ENCODE results near the gene KLF11.

DNA sequence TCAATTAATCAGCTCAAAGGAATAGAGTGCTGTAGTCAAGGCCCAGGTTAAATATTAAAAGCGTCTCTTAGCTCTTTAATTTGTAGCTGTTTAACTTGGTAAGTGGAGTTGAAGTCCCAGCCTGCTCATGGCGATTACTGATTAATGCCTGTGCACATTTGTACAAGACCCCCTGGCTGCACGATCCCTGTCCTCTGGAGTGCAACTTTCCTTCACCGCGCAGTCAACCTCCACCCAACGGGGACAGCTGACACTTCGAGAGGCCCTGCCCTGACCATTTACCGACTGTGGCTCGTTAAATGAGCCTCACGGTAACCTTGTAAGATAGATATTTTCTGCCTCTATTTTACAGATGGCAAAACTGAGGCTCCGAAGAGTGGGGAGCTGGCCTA is 42.3 kb downstream of the KLF11 start:
- TF ChIP-seq, protein P1, sequence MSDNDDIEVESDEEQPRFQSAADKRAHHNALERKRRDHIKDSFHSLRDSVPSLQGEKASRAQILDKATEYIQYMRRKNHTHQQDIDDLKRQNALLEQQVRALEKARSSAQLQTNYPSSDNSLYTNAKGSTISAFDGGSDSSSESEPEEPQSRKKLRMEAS (IDR thresholded peaks at IDR 0.05), result no peak
- TF ChIP-seq RAD21 (IDR thresholded peaks at IDR 0.05; ENCODE audit: low read depth), result no peak
- TF ChIP-seq CEBPB (IDR thresholded peaks at IDR 0.05), result no peak
- TF ChIP-seq FOXM1 (IDR thresholded peaks at IDR 0.05; ENCODE audit: borderline replicate concordance, low read depth), result no peak
- TF ChIP-seq, protein P2, sequence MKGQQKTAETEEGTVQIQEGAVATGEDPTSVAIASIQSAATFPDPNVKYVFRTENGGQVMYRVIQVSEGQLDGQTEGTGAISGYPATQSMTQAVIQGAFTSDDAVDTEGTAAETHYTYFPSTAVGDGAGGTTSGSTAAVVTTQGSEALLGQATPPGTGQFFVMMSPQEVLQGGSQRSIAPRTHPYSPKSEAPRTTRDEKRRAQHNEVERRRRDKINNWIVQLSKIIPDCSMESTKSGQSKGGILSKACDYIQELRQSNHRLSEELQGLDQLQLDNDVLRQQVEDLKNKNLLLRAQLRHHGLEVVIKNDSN (IDR thresholded peaks at IDR 0.05), result no peak
- TF ChIP-seq ZBTB7A (IDR thresholded peaks at IDR 0.05; ENCODE audit: low read depth), result no peak
- no peak for TF ChIP-seq TAF1 (IDR thresholded peaks at IDR 0.05; ENCODE audit: low read depth)
- no peak for TF ChIP-seq NFIC (IDR thresholded peaks at IDR 0.05)
- TF ChIP-seq, protein P3, sequence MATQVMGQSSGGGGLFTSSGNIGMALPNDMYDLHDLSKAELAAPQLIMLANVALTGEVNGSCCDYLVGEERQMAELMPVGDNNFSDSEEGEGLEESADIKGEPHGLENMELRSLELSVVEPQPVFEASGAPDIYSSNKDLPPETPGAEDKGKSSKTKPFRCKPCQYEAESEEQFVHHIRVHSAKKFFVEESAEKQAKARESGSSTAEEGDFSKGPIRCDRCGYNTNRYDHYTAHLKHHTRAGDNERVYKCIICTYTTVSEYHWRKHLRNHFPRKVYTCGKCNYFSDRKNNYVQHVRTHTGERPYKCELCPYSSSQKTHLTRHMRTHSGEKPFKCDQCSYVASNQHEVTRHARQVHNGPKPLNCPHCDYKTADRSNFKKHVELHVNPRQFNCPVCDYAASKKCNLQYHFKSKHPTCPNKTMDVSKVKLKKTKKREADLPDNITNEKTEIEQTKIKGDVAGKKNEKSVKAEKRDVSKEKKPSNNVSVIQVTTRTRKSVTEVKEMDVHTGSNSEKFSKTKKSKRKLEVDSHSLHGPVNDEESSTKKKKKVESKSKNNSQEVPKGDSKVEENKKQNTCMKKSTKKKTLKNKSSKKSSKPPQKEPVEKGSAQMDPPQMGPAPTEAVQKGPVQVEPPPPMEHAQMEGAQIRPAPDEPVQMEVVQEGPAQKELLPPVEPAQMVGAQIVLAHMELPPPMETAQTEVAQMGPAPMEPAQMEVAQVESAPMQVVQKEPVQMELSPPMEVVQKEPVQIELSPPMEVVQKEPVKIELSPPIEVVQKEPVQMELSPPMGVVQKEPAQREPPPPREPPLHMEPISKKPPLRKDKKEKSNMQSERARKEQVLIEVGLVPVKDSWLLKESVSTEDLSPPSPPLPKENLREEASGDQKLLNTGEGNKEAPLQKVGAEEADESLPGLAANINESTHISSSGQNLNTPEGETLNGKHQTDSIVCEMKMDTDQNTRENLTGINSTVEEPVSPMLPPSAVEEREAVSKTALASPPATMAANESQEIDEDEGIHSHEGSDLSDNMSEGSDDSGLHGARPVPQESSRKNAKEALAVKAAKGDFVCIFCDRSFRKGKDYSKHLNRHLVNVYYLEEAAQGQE (IDR thresholded peaks at IDR 0.05; ENCODE audit: low read depth), result no peak
- no peak for TF ChIP-seq EP300 (IDR thresholded peaks at IDR 0.05; ENCODE audit: borderline replicate concordance)
- no peak for TF ChIP-seq YY1 (IDR thresholded peaks at IDR 0.05; ENCODE audit: low read depth)
- no peak for TF ChIP-seq CREB1 (IDR thresholded peaks at IDR 0.05; ENCODE audit: low read depth)
- TF ChIP-seq TEAD4 (IDR thresholded peaks at IDR 0.05), result no peak
- TF ChIP-seq TCF12 (IDR thresholded peaks at IDR 0.05; ENCODE audit: low read depth), result no peak
